NCI-H2081 (cell line): ENCODE data around the gene RGMB.

ENCODE experiments used
- DNase-seq, 2 experiments: peaks; one replicate each; lab custom pipeline; 2025; lab: John Stamatoyannopoulos, UW

RGMB gene

GRCh38 chr5:98827588-98828284 lies 54.3 kb downstream of the RGMB start:
- DNase-seq = no peak

GRCh38 chr5:98836175-98836574 lies 62.7 kb downstream of the RGMB start:
- DNase-seq = peak in 1 of 2 experiments; percentile 0

GRCh38 chr5:98839469-98840383 lies 66.3 kb downstream of the RGMB start:
- DNase-seq = no peak

GRCh38 chr5:98840946-98841345 lies 67.5 kb downstream of the RGMB start:
- no peak for DNase-seq

GRCh38 chr5:98843481-98843880 lies 70.0 kb downstream of the RGMB start:
- no peak for DNase-seq

GRCh38 chr5:98844865-98845264 lies 71.4 kb downstream of the RGMB start:
- no peak for DNase-seq

GRCh38 chr5:98845878-98846277 lies 72.4 kb downstream of the RGMB start:
- no peak for DNase-seq
